ENCODE measurements around the gene C16orf89.
A peak's percentile ranks its signal among the peaks of the same experiment; 100 is the strongest.
"Not testable (repeated sequence)": the region's sequence is repeated elsewhere in the genome, so short reads cannot be mapped to it uniquely, and the experiment has no call there.

The C16orf89 gene

GRCh38 chr16:5065813-5066212 lies at the start of gene C16orf89:
Gene C16orf89 (minus strand): TSS chr16:5065956. CDS start chr16:5065908, 48 bp downstream.
- Mint-ChIP-seq H3K27ac (no peak within 1 kb of the TSS), H3K4me1 (peaks cover under 1% of the 10 kb centered on the region), H3K36me3 (no peaks in the 10 kb centered on the region), H3K4me3 (no peak within 1 kb of the TSS), H3K27me3 (no peaks in the 10 kb centered on the region), H3K9me3 (no peaks in the 10 kb centered on the region)

- H3K9me3 Mint-ChIP-seq, H3K27me3 Mint-ChIP-seq, H3K4me3 Mint-ChIP-seq, H3K27ac Mint-ChIP-seq, H3K36me3 Mint-ChIP-seq, H3K4me1 Mint-ChIP-seq: not testable (repeated sequence)
Measured at GRCh38 chr16:5110933-5111332, 45.2 kb upstream of the C16orf89 start.

GRCh38 chr16:5108505-5109158 lies 42.9 kb upstream of the C16orf89 start:
- Mint-ChIP-seq H3K4me3 (no peak overlapping the region), H3K9me3 (no peaks in the 10 kb centered on the region), H3K27me3 (no peaks in the 10 kb centered on the region), H3K27ac (no peak overlapping the region), H3K4me1 (no peaks in the 10 kb centered on the region), H3K36me3 (no peaks in the 10 kb centered on the region)

DNA sequence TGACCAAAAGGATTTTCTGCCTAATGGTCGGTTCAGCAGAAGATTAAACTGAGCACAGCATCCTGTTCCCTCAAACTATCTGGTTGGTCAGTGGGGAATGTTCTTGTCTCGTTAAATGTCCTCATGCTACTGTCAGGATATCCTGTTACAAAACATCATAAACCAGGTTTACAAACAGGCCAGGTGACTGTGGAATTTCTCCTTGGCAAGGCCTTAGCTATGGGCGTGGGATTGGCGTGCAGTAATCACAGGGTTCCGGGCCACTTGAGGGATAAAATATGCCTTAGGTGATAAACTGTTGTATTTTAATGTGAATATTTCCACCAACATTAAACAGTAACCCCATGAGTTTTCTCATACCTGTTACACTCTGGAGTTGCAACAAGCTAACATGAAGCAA lies 39.3 kb upstream of the C16orf89 start:
- H3K4me1 Mint-ChIP-seq, H3K27ac Mint-ChIP-seq, H3K27me3 Mint-ChIP-seq, H3K36me3 Mint-ChIP-seq, H3K4me3 Mint-ChIP-seq, H3K9me3 Mint-ChIP-seq: not testable (repeated sequence)

GRCh38 chr16:5103296-5104032 lies 37.7 kb upstream of the C16orf89 start:
- not testable (repeated sequence) for H3K27me3 Mint-ChIP-seq, H3K4me3 Mint-ChIP-seq

GRCh38 chr16:5099174-5099573 lies 33.4 kb upstream of the C16orf89 start:
- H3K27me3 Mint-ChIP-seq, H3K27ac Mint-ChIP-seq: not testable (repeated sequence)
- H3K4me1 Mint-ChIP-seq = peaks cover 25% of the 10 kb centered on the region

More at GRCh38 chr16:5103296-5104032, 37.7 kb upstream of the C16orf89 start:
- H3K4me1 Mint-ChIP-seq, H3K36me3 Mint-ChIP-seq, H3K9me3 Mint-ChIP-seq, H3K27ac Mint-ChIP-seq: not testable (repeated sequence)

GRCh38 chr16:5098221-5099159 lies 32.7 kb upstream of the C16orf89 start:
- not testable (repeated sequence) for H3K27me3 Mint-ChIP-seq, H3K36me3 Mint-ChIP-seq, H3K9me3 Mint-ChIP-seq
- Mint-ChIP-seq H3K27ac (peak overlapping the region; percentile 88), H3K4me1 (peaks cover 25% of the 10 kb centered on the region), H3K4me3 (peak overlapping the region; percentile 84)

More at GRCh38 chr16:5099174-5099573, 33.4 kb upstream of the C16orf89 start:
- H3K9me3 Mint-ChIP-seq, H3K36me3 Mint-ChIP-seq: not testable (repeated sequence)
- peak overlapping the region; percentile 84 for H3K4me3 Mint-ChIP-seq

- H3K27me3 Mint-ChIP-seq, H3K36me3 Mint-ChIP-seq, H3K9me3 Mint-ChIP-seq: not testable (repeated sequence)
- H3K4me3 Mint-ChIP-seq = peak within 1 kb of the TSS; percentile 89
- H3K4me1 Mint-ChIP-seq = peaks cover 25% of the 10 kb centered on the region
- peak within 1 kb of the TSS; percentile 91 for H3K27ac Mint-ChIP-seq
Measured at GRCh38 chr16:5097470-5098220, 31.9 kb upstream of the C16orf89 start, which contains the start of gene EEF2KMT. Gene EEF2KMT (minus strand): TSS chr16:5097795. CDS start chr16:5097739, 56 bp downstream.

- peak overlapping the region; percentile 91 for H3K27ac Mint-ChIP-seq
- not testable (repeated sequence) for H3K9me3 Mint-ChIP-seq, H3K27me3 Mint-ChIP-seq, H3K36me3 Mint-ChIP-seq
- peaks cover 29% of the 10 kb centered on the region for H3K4me1 Mint-ChIP-seq
- peak overlapping the region; percentile 89 for H3K4me3 Mint-ChIP-seq
Measured at GRCh38 chr16:5097061-5097469, 31.3 kb upstream of the C16orf89 start.

GRCh38 chr16:5096437-5097060 lies 30.8 kb upstream of the C16orf89 start:
- peak overlapping the region; percentile 89 for H3K4me3 Mint-ChIP-seq
- not testable (repeated sequence) for H3K36me3 Mint-ChIP-seq, H3K27me3 Mint-ChIP-seq, H3K9me3 Mint-ChIP-seq
- peaks cover 32% of the 10 kb centered on the region for H3K4me1 Mint-ChIP-seq
- H3K27ac Mint-ChIP-seq = peak overlapping the region; percentile 91

DNA sequence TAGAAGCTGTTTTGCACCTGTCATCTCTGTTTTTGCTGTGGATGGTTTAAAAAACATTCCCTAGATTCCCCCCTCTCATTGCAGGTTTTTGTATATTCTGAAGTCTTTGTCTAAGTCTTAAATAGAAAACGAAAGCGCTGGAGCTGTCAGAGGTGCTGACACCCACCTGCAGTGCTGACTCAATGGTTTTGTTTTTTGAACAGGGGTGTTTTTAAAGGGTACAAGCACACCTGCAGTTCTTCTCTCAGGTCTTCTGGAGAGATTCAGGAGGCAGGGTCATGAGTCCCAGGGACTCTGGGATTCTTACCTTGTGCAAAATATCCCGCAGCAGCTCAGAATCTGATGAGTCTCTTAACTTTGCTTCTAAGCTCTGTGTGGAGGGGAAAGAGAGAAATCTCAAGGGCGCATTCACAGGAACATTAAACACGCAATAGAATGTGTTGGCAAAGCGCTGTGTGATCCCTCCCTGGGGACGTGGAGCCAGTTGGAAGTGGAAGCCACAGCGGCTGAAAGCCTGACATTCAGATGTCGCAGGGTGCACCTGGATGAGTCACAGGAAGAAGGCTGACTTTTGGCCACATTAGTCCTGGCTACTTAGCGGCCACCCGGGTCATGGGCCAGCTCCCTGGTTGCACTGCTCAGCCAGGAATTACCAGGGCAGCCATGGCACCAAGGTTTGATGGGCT lies 29.5 kb upstream of the C16orf89 start:
- H3K27ac Mint-ChIP-seq = peak overlapping the region; percentile 62
- not testable (repeated sequence) for H3K9me3 Mint-ChIP-seq, H3K4me3 Mint-ChIP-seq, H3K27me3 Mint-ChIP-seq, H3K36me3 Mint-ChIP-seq
- peaks cover 32% of the 10 kb centered on the region for H3K4me1 Mint-ChIP-seq

DNA sequence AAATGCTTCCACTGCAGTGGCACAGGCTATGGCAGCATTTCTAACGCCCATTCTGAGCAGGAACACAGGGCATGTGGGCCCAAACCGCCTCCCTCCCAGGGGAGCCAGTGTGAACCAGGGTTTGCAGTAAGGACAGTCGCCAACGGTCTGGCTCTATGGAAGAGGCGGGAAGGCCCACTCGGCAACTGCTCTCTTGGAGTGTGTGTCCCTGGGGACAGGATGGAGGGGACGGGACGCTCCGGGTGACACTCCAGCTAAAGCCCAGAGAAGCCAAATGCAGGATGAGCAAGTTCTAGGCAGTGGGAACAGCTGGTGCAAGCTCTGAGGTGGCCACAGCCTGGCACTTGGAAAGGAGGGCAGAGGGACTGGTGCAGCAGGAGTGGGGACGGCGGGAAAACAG lies 28.0 kb upstream of the C16orf89 start:
- peaks cover 26% of the 10 kb centered on the region for H3K4me1 Mint-ChIP-seq
- not testable (repeated sequence) for H3K36me3 Mint-ChIP-seq, H3K9me3 Mint-ChIP-seq, H3K27me3 Mint-ChIP-seq, H3K27ac Mint-ChIP-seq, H3K4me3 Mint-ChIP-seq

- not testable (repeated sequence) for H3K27ac Mint-ChIP-seq, H3K36me3 Mint-ChIP-seq, H3K4me3 Mint-ChIP-seq, H3K9me3 Mint-ChIP-seq, H3K27me3 Mint-ChIP-seq
- H3K4me1 Mint-ChIP-seq = peaks cover 25% of the 10 kb centered on the region
Measured at GRCh38 chr16:5093081-5093480, 27.3 kb upstream of the C16orf89 start.

DNA sequence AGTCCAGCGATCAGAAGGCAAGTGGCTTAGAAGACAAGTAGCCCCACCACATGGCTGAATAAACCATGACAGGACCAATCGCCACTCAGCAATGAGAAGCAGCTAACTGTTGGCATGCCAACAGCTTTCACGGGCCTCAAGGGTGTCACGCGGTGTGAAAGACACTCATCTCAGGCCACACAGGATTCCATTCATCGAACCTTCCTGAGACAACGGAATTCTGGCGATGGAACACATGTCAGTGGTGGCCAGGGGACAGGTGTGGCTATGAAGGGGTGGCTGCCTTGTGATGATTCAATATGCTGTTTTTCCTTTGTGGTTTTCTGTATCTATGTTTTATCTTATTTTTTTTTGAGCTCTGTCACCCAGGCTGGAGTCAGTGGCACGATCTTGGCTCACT lies 24.8 kb upstream of the C16orf89 start:
- H3K9me3 Mint-ChIP-seq, H3K27ac Mint-ChIP-seq: not testable (repeated sequence)
- H3K4me1 Mint-ChIP-seq = peaks cover 14% of the 10 kb centered on the region

More for the DNA sequence above, 24.8 kb upstream of the C16orf89 start:
- H3K27me3 Mint-ChIP-seq, H3K36me3 Mint-ChIP-seq, H3K4me3 Mint-ChIP-seq: not testable (repeated sequence)
